Transverse colon (tissue), 4 donors: Measurements from ENCODE around the gene VASP. TPM values are rescaled to one million over a fixed set of nuclear protein-coding genes. Genes with fewer than 3 reads are reported as not detected.
A peak's percentile ranks its signal among the peaks of the same experiment; 100 is the strongest.

Source experiments
- DNase-seq: peaks from one replicate; pipeline ENCODE4 v3.0.0-alpha.2; 2019
- H3K27ac ChIP-seq, 4 donors: fragments of 200-600 bp; sonication (generic); 2 replicates each; pipeline ENCODE4 v1.5.1; 2016 to 2018; ENCODE audit warnings: inconsistent platforms in 4 of 4
- H3K27me3 ChIP-seq: fragments of 200-600 bp; sonication (generic); 2 replicates; pipeline ENCODE4 v1.5.1; 2017; ENCODE audit warnings: inconsistent platforms
- H3K36me3 ChIP-seq, 4 donors: fragments of 200-600 bp; sonication (generic); 2 replicates each; pipeline ENCODE4 v1.5.1; 2017 to 2019; ENCODE audit warnings: inconsistent platforms in 4 of 4
- H3K4me1 ChIP-seq, 4 donors: fragments of 200-600 bp; sonication (generic); 2 replicates each; pipeline ENCODE4 v1.5.1; 2017 to 2020; ENCODE audit warnings: inconsistent platforms in 4 of 4
- H3K4me3 ChIP-seq, 4 donors: fragments of 200-600 bp; sonication (generic); 1 replicate in 1 of 4; 2 replicates in 3 of 4; pipeline versions ENCODE4 v1.5.1 to v1.6.1; 2017 to 2019; ENCODE audit warnings: inconsistent platforms in 4 of 4
- H3K9me3 ChIP-seq, 2 donors: fragments of 200-600 bp; sonication (generic); 2 replicates each; pipeline ENCODE4 v1.5.1; 2017 to 2019; ENCODE audit warnings: inconsistent platforms in 2 of 2
- EP300 ChIP-seq: sonication (generic); formaldehyde crosslinking; IDR thresholded peaks from one replicate; pipeline ENCODE4 v1.6.1; 2017; ENCODE audit warnings: antibody characterized with exemption, low read depth
- POLR2A ChIP-seq: fragments of 450-650 bp; IDR thresholded peaks from one replicate; pipeline ENCODE4 v1.6.1; 2016; ENCODE audit warnings: antibody characterized with exemption, mild to moderate bottlenecking, moderate library complexity
- POLR2AphosphoS5 ChIP-seq, 3 donors: sonication (generic); formaldehyde crosslinking; IDR thresholded peaks; one replicate each; pipeline ENCODE4 v1.6.1; 2016; ENCODE audit warnings: antibody characterized with exemption in 3 of 3
- WGBS, 2 donors: methylation state at CpG; one replicate each; pipeline ENCODE4 v1.1.5; 2018; ENCODE audit warnings: low coverage in 1 of 2; 5-methylcytosine and 5-hydroxymethylcytosine counted together
- in situ Hi-C, 4 donors: fragments of 200-750 bp; cut with MboI; loops; one replicate each; pipeline versions ENCODE4 v1.15.0 to v1.15.1; 2017; ENCODE audit warnings: low sequenced_read_pairs in 3 of 4, low pct_ligation_motif_present in 1 of 4, low pct_unique_long_range_greater_than_20kb in 1 of 4
- intact Hi-C: fragments of 100-400 bp; cut with DNase I; formaldehyde crosslinking; loops from one replicate; pipeline ENCODE4 v1.15.1; 2023; ENCODE audit warnings: low total_unique reads
- total RNA-seq, 4 donors: library from RNA; depleted of rRNA; stranded (reverse); fragments of >200 nt; gene quantifications; one replicate each; pipeline ENCODE4 v1.1.0, GENCODE V29; 2016
- TF ChIP-seq, protein P1 (sequence below), 5 experiments: fragments of 200-600 bp in 3 of 5; fragments of 450-650 bp in 2 of 5; sonication (generic) in 3 of 5; IDR thresholded peaks; 1 replicate in 2 of 5; 2 replicates in 3 of 5; pipeline ENCODE4 v1.5.1; 2016 to 2017; ENCODE audit warnings: antibody characterized with exemption in 5 of 5, inconsistent platforms in 3 of 5, mild to moderate bottlenecking in 2 of 5, moderate library complexity in 1 of 5

Gene VASP
- total RNA-seq: 100 to 1,000 TPM; 167 to 465 (median 204) TPM

DNA sequence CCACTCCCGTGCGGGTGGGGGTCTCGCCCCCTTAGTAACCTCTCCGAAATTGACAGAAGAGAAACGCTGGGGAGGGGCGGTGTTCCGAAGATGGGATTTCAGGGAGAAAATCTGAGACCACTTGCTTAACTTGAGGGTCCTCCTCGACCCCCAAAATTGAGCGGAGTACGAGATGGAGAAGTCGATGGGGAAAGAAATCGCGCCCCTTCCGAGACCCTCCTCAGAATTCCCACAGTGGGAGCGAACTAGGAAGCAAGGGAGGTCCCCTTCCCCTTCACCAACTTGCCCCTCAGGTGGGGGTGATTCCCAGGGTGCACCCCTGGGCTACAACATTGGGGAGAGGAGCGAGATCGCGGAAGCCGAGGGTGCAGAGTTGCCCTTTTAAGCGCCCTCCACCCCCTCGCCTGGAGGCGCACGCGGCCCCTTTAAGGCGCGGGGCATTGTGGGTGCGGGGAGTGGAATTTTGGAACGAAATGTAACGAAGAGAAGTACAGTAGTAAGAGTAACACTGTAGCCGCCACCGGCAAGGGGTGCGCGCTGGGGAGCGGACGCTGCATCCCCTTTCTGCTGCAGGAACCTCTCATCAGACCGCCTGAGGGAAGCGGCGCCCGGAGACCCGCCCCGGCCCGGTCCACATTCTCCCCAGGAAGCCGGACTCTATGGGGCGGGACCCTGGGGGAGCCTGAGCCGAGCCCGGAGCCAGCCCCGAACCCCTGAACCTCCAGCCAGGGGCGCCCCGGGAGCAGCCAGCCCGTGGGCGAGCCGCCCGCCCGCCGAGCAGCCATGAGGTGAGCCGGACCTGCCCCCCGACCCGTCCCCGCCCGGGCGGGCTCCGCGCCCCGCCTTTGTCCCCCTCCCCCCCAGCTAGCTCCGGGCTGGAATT is at the start of gene VASP:
TSS of gene VASP (plus strand) at position 491 of the 883 bp plus-strand sequence. CDS start at position 784, 293 bp downstream.
- H3K27me3 ChIP-seq: no peaks in the 10 kb centered on the region
- H3K27ac ChIP-seq: peak within 1 kb of the TSS; percentile 98 to 100 (median 99)
- no peaks in the 10 kb centered on the region for H3K9me3 ChIP-seq
- peak; percentile 96 for DNase-seq
- peak within 1 kb of the TSS; percentile 93 to 100 (median 97) for H3K4me3 ChIP-seq
- no peaks in the 10 kb centered on the region for H3K36me3 ChIP-seq
- WGBS, 2 donors: 0 to 1% methylated on average over 9 to 51 of the region's 65 CpGs
- in situ Hi-C loops: no loop called here
- H3K4me1 ChIP-seq: peaks cover 22 to 37% (median 35%) of the 10 kb centered on the region in 4 donors
- intact Hi-C loops: no loop called here
- TF ChIP-seq, protein P1, sequence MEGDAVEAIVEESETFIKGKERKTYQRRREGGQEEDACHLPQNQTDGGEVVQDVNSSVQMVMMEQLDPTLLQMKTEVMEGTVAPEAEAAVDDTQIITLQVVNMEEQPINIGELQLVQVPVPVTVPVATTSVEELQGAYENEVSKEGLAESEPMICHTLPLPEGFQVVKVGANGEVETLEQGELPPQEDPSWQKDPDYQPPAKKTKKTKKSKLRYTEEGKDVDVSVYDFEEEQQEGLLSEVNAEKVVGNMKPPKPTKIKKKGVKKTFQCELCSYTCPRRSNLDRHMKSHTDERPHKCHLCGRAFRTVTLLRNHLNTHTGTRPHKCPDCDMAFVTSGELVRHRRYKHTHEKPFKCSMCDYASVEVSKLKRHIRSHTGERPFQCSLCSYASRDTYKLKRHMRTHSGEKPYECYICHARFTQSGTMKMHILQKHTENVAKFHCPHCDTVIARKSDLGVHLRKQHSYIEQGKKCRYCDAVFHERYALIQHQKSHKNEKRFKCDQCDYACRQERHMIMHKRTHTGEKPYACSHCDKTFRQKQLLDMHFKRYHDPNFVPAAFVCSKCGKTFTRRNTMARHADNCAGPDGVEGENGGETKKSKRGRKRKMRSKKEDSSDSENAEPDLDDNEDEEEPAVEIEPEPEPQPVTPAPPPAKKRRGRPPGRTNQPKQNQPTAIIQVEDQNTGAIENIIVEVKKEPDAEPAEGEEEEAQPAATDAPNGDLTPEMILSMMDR (IDR thresholded peaks at IDR 0.05): no peak
- peak; percentile 99 for TF ChIP-seq POLR2AphosphoS5 (IDR thresholded peaks at IDR 0.05)
- peak; percentile 56 for TF ChIP-seq EP300
- TF ChIP-seq POLR2A: peak; percentile 99

GRCh38 chr19:45457776-45458175 is 49.5 kb upstream of the VASP start:
- in situ Hi-C loops: no loop called here
- DNase-seq: no peak
- TF ChIP-seq EP300 (no peak), POLR2AphosphoS5 (IDR thresholded peaks at IDR 0.05) (no peak), POLR2A (no peak)
- TF ChIP-seq, protein P1 (IDR thresholded peaks at IDR 0.05): no peak
- intact Hi-C loops: no loop called here
- Histone ChIP-seq H3K27me3 (no peaks in the 10 kb centered on the region), H3K9me3 (no peaks in the 10 kb centered on the region), H3K4me3 (no peak overlapping the region), H3K27ac (no peak overlapping the region), H3K4me1 (peaks cover 17 to 21% (median 19%) of the 10 kb centered on the region in 4 donors), H3K36me3 (no peaks in the 10 kb centered on the region)

- no peak for DNase-seq
- Histone ChIP-seq H3K27me3 (no peaks in the 10 kb centered on the region), H3K36me3 (no peaks in the 10 kb centered on the region), H3K9me3 (no peaks in the 10 kb centered on the region), H3K27ac (no peak overlapping the region), H3K4me3 (no peak overlapping the region), H3K4me1 (peaks cover 6 to 7% (median 7%) of the 10 kb centered on the region in 4 donors)
- intact Hi-C loops (no loop called here), in situ Hi-C loops (no loop called here)
- TF ChIP-seq EP300 (no peak), POLR2AphosphoS5 (IDR thresholded peaks at IDR 0.05) (no peak), POLR2A (no peak)
- TF ChIP-seq, protein P1 (IDR thresholded peaks at IDR 0.05): no peak
- 42% methylated on average over 8 of the region's 8 CpGs; no CpG with 5 or more reads in 1 of the 2 donors for WGBS, 2 donors
Observed at GRCh38 chr19:45460807-45461347, 46.4 kb upstream of the VASP start.

DNA sequence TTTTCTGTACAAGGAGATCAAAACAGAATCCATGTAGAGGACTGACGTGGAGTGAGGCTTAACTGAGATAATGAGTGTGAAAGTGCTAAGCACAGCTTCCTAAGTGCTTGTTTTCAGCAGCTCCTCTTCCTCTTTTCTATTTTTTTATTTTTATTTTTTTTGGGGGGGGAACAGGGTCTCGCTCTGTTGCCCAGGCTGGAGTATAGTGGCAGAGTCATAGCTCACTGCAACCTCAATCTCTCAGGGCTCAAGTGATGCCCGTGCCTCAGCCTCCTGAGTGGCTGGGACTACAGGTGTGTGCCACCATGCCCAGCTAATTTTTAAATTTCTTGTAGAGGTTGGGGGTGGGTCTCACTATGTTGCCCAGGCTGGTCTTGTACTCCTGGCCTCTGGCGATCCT is 45.1 kb upstream of the VASP start:
- H3K4me1 ChIP-seq: peaks cover 3 to 5% (median 3%) of the 10 kb centered on the region in 4 donors
- H3K27me3 ChIP-seq: no peaks in the 10 kb centered on the region
- intact Hi-C loops: no loop called here
- 45 to 73% methylated on average over 3 to 4 of the region's 4 CpGs for WGBS, 2 donors
- no peak overlapping the region for H3K4me3 ChIP-seq
- H3K9me3 ChIP-seq: no peaks in the 10 kb centered on the region
- DNase-seq: no peak
- no peak for TF ChIP-seq POLR2A
- TF ChIP-seq, protein P1 (IDR thresholded peaks at IDR 0.05): no peak
- no peak for TF ChIP-seq EP300
- TF ChIP-seq POLR2AphosphoS5 (IDR thresholded peaks at IDR 0.05): no peak
- in situ Hi-C loops: no loop called here
- H3K36me3 ChIP-seq: no peaks in the 10 kb centered on the region
- no peak overlapping the region for H3K27ac ChIP-seq
